SU-DHL-6 (cell line): Measurements from ENCODE around the gene RBM33.
"Not testable (repeated sequence)": the region's sequence is repeated elsewhere in the genome, so short reads cannot be mapped to it uniquely, and the experiment has no call there.

Experiments used
- H2AFZ ChIP-seq: fragments of 200-600 bp; sonication (generic); 2 replicates; pipeline ENCODE4 v1.6.1; 2014; ENCODE audit warnings: low read depth, mild to moderate bottlenecking, moderate library complexity, mixed read lengths, antibody characterized with exemption, low read length; ENCODE audit not compliant: severe bottlenecking
- H3F3A ChIP-seq: fragments of 200-600 bp; shearing (Covaris generic); 2 replicates; pipeline ENCODE4 v1.6.0; 2016; ENCODE audit warnings: antibody characterized with exemption, mild to moderate bottlenecking; ENCODE audit not compliant: insufficient read depth
- H3K27ac ChIP-seq: fragments of 200-600 bp; sonication (generic); 2 replicates; pipeline ENCODE4 v1.5.1; 2016; ENCODE audit warnings: low read depth, mild to moderate bottlenecking, low read length, moderate library complexity, mixed read lengths
- H3K27me3 ChIP-seq: fragments of 200-600 bp; sonication (generic), shearing (Covaris generic); 2 replicates; pipeline ENCODE4 v1.6.0; 2014; ENCODE audit warnings: mild to moderate bottlenecking, low read length
- H3K36me3 ChIP-seq: fragments of 200-600 bp; sonication (generic); 2 replicates; pipeline ENCODE4 v1.6.1; 2014; ENCODE audit warnings: mild to moderate bottlenecking, low read length, mixed read lengths
- H3K4me2 ChIP-seq: fragments of 300-600, 200-600 bp; shearing (Covaris generic), sonication (generic); 2 replicates; pipeline ENCODE4 v1.6.0; 2014; ENCODE audit warnings: low read length, low read depth, mild to moderate bottlenecking; ENCODE audit not compliant: poor library complexity, severe bottlenecking
- H3K4me3 ChIP-seq: fragments of 200-600 bp; sonication (generic); 2 replicates; pipeline ENCODE4 v1.5.1; 2014; ENCODE audit warnings: antibody characterized with exemption, low read length, mild to moderate bottlenecking, mixed read lengths; ENCODE audit not compliant: insufficient read depth, poor library complexity, severe bottlenecking
- H3K79me2 ChIP-seq: fragments of 200-600 bp; sonication (generic); 2 replicates; pipeline ENCODE4 v1.6.1; 2014; ENCODE audit warnings: mild to moderate bottlenecking, low read length, moderate library complexity; ENCODE audit not compliant: insufficient read depth
- H3K9ac ChIP-seq: fragments of 200-600 bp; sonication (generic); 2 replicates; pipeline ENCODE4 v1.7.0; 2014; ENCODE audit warnings: mild to moderate bottlenecking, low read length
- H3K9me2 ChIP-seq: fragments of 200-600 bp; sonication (generic); replicated peaks from 2 replicates; pipeline ENCODE4 v1.6.1; 2014; ENCODE audit warnings: low read length; ENCODE audit not compliant: insufficient read depth
- H3K9me3 ChIP-seq: fragments of 200-600 bp; sonication (generic); 2 replicates; pipeline ENCODE4 v1.6.1; 2014; ENCODE audit warnings: low read length, mixed read lengths; ENCODE audit not compliant: insufficient read depth
- H4K20me1 ChIP-seq: fragments of 200-600 bp; sonication (generic); 2 replicates; pipeline ENCODE4 v1.6.1; 2014; ENCODE audit warnings: low read depth, mild to moderate bottlenecking, antibody characterized with exemption, low read length, moderate library complexity, mixed read lengths
- CTCF ChIP-seq: fragments of 200-600 bp; sonication (generic); IDR thresholded peaks from one replicate; pipeline ENCODE4 v1.5.1; 2017; ENCODE audit warnings: antibody characterized with exemption, mild to moderate bottlenecking, low read length, moderate library complexity; ENCODE audit not compliant: insufficient read depth, poor library complexity, severe bottlenecking
- EZH2phosphoT487 ChIP-seq: fragments of 200-600 bp; sonication (generic), shearing (Covaris generic); conservative IDR thresholded peaks from 2 replicates; pipeline ENCODE4 v1.6.1; 2018; ENCODE audit warnings: mild to moderate bottlenecking, antibody characterized with exemption, low read length, moderate library complexity, mixed read lengths

The RBM33 gene

GRCh38 chr7:155816192-155816508, 171.7 kb downstream of the RBM33 start:
- no peaks in the 10 kb centered on the region for H3K9me3 ChIP-seq

GRCh38 chr7:155816996-155817395, 172.5 kb downstream of the RBM33 start:
- Histone ChIP-seq H3K4me2 (no peak overlapping the region), H3K27me3 (no peaks in the 10 kb centered on the region), H3K9ac (no peak overlapping the region), H3K27ac (no peak overlapping the region), H3F3A (no peaks in the 10 kb centered on the region), H3K9me3 (no peaks in the 10 kb centered on the region), H3K79me2 (no peaks in the 10 kb centered on the region), H2AFZ (no peak overlapping the region), H3K9me2 (no peaks in the 10 kb centered on the region), H3K4me3 (no peak overlapping the region), H4K20me1 (no peaks in the 10 kb centered on the region), H3K36me3 (no peaks in the 10 kb centered on the region)
- TF ChIP-seq EZH2phosphoT487 (no peak), CTCF (no peak)

More at GRCh38 chr7:155816192-155816508, 171.7 kb downstream of the RBM33 start:
- no peaks in the 10 kb centered on the region for H3K79me2 ChIP-seq
- H3K36me3 ChIP-seq: no peaks in the 10 kb centered on the region
- no peaks in the 10 kb centered on the region for H3F3A ChIP-seq
- H3K9me2 ChIP-seq: no peaks in the 10 kb centered on the region
- no peak overlapping the region for H3K27ac ChIP-seq
- no peaks in the 10 kb centered on the region for H3K27me3 ChIP-seq
- no peak overlapping the region for H3K9ac ChIP-seq
- no peak for TF ChIP-seq CTCF
- no peak for TF ChIP-seq EZH2phosphoT487
- no peak overlapping the region for H3K4me2 ChIP-seq
- no peak overlapping the region for H2AFZ ChIP-seq
- H3K4me3 ChIP-seq: no peak overlapping the region
- no peaks in the 10 kb centered on the region for H4K20me1 ChIP-seq

GRCh38 chr7:155817515-155817914, 173.1 kb downstream of the RBM33 start:
- not testable (repeated sequence) for H3K27me3 ChIP-seq

GRCh38 chr7:155818154-155818819, 173.8 kb downstream of the RBM33 start:
- Histone ChIP-seq H4K20me1 (no peaks in the 10 kb centered on the region), H3K9me2 (no peaks in the 10 kb centered on the region), H2AFZ (no peak overlapping the region), H3K27me3 (no peaks in the 10 kb centered on the region), H3K4me3 (no peak overlapping the region), H3K79me2 (no peaks in the 10 kb centered on the region), H3K9ac (no peak overlapping the region), H3F3A (no peaks in the 10 kb centered on the region), H3K9me3 (no peaks in the 10 kb centered on the region), H3K4me2 (no peak overlapping the region), H3K36me3 (no peaks in the 10 kb centered on the region), H3K27ac (no peak overlapping the region)
- TF ChIP-seq CTCF (no peak), EZH2phosphoT487 (no peak)

More at GRCh38 chr7:155817515-155817914, 173.1 kb downstream of the RBM33 start:
- not testable (repeated sequence) for H4K20me1 ChIP-seq, H3F3A ChIP-seq, H3K9ac ChIP-seq, H3K79me2 ChIP-seq, H3K27ac ChIP-seq, H3K36me3 ChIP-seq, H2AFZ ChIP-seq, H3K4me2 ChIP-seq, H3K4me3 ChIP-seq, H3K9me3 ChIP-seq, H3K9me2 ChIP-seq
